Left ventricle myocardium superior (tissue), 1 donor: ENCODE measurements around the gene STYXL2. TPM values are rescaled to one million over a fixed set of nuclear protein-coding genes. Genes with fewer than 3 reads are reported as not detected.

Experiments
- ATAC-seq: fragments of 200-7000 bp; cut with Tn5 transposase; one replicate; pipeline ENCODE4 v1.9.1; 2020; ENCODE audit warnings: mild to moderate bottlenecking, moderate library complexity
- DNase-seq: peaks from one replicate; pipeline ENCODE4 v3.0.0-alpha.2; 2020
- intact Hi-C: fragments of 100-400 bp; cut with micrococcal nuclease; formaldehyde crosslinking; loops from one replicate; pipeline ENCODE4 v1.11.0; 2022
- total RNA-seq: library from RNA; stranded (reverse); fragmentation: NEBNext Ultra II Directional; extraction: Animal tissue kit (Norgen Biotek cat#: 25700); gene quantifications from one replicate; pipeline ENCODE4 v1.2.1, GENCODE V29; 2021
- donor health status: DM: no; HTN: yes; CAD: no; lungs with severe emphysema.

Gene STYXL2
- total RNA-seq, 1 donor from 2014 or later, result 121 TPM

DNA sequence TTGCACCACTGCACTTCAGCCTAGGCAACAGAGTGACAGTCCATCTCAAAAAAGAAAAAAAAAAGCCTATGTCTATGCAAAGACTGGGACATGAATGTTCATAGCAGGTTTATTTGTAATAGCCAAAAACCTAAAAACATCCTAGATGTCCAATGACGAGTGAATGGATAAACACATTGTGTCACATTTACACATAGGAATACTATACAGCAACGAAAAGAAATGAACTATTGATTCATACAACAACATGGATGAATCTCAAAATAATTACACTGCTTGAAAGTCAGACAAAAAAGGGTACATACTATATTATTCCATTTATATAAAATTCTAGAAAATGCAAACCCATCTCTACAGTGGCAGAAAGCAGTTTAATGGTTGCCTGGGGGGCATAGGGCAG lies 7.9 kb downstream of the STYXL2 start:
- ATAC-seq, result no peak
- no peak for DNase-seq
- intact Hi-C loops, result loop anchor here (10.0 kb wide), 1 partner anchor 113 kb away; no protein-coding TSS in a partner anchor

DNA sequence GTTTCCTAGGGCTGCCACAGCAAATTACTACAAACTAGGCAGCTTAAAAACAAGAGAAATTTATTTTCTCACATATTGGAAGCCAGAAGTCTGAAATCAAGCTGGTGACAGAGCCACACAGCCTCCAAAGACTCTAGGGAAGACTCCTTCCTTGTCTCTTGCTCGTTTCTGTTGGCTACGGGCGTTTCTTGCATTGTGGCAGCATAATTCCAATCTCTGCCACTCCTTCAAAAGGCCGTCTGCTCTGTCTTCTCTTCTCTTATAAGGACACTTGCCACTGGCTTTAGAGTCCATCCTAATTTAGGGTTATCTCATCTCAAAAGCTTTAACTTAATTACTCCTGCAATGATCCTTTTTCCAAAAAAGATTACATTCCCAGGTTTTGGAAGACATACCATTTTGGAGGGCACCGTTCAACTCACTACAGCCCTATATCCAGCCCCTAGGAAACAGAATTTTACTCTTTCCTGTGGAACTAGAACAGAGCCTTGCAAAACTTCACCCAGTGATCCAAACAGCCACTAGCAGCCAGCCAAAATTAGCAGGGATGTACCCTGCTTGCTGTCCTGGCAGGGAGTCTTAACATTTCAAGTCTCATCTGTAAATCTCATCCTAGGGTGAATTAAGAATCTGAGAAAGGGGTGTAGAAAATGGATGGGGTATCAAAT lies 9.2 kb downstream of the STYXL2 start:
- ATAC-seq (no peak), DNase-seq (no peak)
- intact Hi-C loops, result loop anchor here (10.0 kb wide), 1 partner anchor 112 kb away; no protein-coding TSS in a partner anchor

DNA sequence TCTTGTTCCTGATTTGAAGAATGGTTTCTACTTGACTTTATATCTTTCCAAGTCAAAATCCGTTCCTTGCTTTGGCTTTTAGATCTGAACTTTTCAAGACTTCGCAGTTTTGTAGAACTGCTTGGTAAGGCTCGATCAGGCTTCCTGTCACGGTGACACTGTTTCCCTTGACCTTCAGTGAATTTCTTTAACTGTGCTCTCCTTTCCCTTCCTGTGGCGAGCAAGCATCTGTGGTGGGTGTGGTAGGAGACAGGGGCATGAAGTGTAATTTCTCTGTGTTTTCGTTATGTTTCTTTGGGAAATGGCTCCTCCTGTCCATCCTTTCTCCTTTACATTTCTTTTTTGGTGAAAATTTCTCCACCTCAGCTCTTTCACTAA lies 10.4 kb downstream of the STYXL2 start:
- DNase-seq (no peak), ATAC-seq (no peak)
- intact Hi-C loops, result loop anchor here (10.0 kb wide), 1 partner anchor 111 kb away; no protein-coding TSS in a partner anchor

DNA sequence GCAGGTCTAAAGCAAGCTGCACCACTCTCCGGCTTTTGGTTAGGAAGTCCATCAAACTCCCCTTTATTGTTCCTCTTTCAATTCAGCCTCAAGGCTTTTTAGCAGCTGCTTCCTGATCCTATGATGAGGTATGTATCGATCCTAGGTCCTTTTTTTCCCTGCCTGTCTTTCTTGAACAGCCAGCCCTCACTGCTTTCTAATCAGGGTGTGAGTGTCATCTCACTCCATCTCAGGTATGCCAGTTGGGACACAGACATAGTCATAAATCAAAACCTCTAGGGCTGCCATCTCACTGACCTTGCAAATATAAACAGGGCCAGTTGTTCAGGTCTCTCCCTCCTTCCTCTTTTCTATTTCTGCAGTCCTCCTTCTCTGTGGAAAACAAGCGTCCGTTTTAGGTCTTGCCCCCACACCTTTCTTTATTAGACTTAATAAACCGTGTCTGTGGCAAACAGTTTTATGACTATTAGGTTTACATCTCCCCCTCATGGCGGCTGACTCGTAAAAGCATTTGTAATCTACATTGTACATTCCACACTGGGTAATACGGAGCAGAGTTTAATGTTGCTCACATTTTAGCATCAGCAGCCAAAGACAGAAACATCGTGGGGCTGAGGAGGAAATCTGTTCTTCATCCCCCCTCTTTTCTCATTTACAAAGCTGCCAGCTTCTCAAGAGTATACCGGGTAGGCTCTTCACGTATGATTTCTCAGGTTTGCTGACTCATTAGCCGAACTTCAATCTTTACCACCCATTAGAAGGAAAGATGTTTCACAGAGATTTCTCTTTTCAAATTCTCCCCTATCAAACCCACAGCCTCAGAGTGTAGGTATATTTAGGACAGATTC lies 11.6 kb downstream of the STYXL2 start:
- ATAC-seq (peak; percentile 9), DNase-seq (no peak)
- intact Hi-C loops, result loop anchor here (10.0 kb wide), 1 partner anchor 109 kb away; no protein-coding TSS in a partner anchor

DNA sequence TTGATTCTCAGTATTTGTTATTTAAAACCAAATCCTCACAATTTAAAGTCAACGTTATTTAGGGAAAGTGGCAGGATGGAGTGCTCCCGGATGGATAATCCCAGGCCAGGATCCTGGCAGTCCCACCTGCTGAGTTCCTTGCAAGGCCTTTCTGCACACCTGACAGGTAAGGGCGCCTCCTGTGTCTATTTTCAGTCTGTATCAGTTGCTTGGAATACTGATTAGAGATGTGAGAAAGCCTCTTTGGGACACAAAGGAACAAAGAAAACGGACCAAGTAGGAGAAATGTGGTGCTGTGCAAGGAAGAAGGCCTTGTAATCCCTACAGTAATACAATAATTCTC lies 12.2 kb downstream of the STYXL2 start:
- intact Hi-C loops, result loop anchor here (10.0 kb wide), 1 partner anchor 109 kb away; no protein-coding TSS in a partner anchor
- ATAC-seq (no peak), DNase-seq (no peak)

DNA sequence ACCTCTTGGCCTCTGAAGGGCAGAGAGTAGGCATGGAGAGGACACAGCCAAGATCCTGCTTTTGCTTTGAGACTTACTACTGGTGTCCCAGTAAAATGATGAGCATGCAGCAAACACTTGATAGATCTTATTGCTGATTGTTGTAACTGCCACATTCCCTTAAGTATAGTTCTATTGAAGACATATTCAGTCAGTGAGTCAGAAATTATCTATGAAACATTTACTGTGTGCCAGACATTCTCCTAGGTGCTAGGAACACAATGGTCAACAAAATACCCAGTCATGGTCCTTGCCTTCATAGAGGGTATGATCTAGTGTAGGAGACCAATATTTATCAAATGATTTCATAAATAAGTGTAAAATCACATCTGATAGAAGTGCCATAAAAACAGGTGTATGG lies 13.6 kb downstream of the STYXL2 start:
- intact Hi-C loops, result loop anchor here (10.0 kb wide), 1 partner anchor 107 kb away; no protein-coding TSS in a partner anchor
- DNase-seq, result no peak
- ATAC-seq, result peak; percentile 63

DNA sequence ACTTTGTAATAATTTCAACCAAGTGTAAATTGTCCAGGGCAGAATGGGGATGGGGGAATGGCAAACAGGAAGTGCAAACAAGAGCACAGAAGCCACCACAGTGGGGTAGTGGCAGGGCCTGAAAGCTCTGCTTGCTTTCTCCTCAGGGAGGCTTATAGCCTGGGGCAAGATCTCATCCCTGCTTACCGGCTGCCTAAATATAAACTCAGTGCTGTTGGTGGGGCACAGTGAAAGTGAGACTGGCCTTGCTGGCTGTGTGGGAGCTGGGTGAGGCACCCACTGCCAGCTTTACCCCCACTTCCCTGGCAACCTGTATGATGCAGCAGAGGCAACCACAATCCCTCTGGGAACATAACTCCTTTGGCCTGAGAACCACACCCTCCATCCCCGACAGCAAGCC lies 15.2 kb downstream of the STYXL2 start:
- DNase-seq (no peak), ATAC-seq (peak; percentile 39)
- intact Hi-C loops, result loop anchor here (10.0 kb wide), 1 partner anchor 106 kb away; no protein-coding TSS in a partner anchor

DNA sequence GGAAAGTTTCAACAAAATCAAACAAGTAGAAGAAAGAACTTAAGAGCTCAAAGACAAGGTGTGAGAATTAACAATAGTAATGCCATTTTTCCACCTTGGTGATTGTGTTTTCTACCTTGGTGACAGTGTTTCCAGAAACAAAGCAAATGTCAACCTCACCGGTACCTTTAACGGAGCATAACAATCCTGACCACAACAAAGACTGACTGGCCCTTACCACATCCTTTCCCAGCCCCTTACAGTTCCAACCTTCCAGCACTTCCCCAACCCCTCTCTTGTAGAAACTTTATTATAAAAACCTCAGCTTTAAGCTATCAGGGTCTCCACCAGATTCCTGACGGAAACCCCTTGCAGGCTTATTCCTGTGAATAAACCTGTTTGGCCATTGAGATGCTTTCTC lies 16.7 kb downstream of the STYXL2 start:
- DNase-seq, result no peak
- no peak for ATAC-seq
- intact Hi-C loops, result no loop called here

DNA sequence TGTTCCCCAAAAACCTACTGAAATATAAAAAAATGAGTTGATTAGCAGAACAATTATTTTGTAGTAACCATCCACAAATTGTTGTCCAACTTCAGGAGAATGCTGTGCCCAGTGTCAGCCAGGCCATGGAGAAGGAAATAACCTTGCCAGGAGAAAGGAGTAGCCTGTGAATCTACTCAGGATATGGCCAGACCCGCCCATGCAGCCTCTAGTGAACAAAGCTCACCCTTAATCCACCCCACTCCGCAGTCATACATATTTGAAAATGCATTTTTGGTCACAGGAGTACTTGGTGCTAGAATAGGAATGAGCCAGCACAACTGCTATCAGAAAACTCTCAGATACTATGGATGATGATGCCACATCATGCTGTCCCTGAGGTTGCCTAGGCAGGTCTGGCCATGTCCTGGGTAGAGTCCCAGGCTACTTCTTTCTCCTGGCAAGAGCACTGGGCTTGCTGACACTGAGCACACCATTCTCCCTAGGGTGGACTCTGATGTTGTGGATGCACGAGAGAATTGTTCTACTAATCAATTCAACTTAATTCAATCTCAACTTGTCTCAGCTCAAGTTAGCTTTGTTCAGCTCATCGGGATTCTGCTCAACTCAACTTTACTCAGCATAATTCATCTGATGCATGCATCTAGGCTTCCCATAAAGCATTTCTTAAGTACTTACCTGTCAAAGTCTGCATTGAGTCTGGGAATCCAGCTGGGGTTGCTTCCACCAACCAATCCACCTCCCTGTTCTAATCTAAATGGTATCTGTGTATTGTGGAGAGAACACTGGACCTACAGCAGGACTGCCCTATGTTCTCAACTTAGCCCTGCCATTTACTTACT lies 18.2 kb downstream of the STYXL2 start:
- no peak for DNase-seq
- ATAC-seq, result peak; percentile 52
- intact Hi-C loops, result no loop called here

DNA sequence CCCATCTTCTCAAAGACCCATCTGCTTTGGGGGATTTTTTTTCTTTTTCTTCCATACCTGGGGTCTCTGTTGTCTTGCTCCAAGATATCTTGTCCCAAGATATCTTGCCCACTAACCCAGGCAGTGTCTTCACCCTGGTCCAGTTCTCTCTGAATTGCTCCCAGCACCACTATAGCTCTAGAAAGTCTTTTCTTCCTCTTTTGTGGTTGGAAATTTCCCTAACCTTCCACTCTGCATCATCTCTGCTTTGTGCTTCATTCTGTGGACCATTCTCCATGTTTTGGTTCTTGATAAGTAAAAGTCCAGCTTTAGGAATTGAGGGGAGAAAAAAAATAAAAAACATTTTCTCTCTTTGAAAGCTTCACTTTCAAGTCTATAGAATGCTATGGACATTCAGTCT lies 20.9 kb downstream of the STYXL2 start:
- ATAC-seq (no peak), DNase-seq (no peak)
- intact Hi-C loops, result no loop called here

DNA sequence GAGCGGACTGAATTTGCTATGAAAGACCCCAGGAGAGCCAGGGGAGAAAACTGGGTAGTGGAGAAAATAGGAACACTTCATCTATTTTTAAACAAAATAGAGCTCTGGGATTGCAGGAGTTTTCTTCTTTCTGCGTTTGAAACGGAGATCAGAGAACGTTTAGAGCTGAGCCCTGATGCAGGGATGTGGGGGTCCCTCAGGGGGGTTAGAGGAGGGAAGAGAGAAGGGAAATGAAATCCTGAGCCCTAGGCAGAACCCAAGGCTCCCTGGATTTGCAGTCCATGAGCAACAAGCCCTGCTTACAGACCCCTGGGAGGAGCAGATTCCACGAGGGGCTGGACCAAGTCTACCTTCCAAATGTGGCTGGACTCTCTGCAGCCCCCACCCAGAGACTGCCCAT lies 21.8 kb downstream of the STYXL2 start:
- DNase-seq, result no peak
- no peak for ATAC-seq
- intact Hi-C loops, result no loop called here

DNA sequence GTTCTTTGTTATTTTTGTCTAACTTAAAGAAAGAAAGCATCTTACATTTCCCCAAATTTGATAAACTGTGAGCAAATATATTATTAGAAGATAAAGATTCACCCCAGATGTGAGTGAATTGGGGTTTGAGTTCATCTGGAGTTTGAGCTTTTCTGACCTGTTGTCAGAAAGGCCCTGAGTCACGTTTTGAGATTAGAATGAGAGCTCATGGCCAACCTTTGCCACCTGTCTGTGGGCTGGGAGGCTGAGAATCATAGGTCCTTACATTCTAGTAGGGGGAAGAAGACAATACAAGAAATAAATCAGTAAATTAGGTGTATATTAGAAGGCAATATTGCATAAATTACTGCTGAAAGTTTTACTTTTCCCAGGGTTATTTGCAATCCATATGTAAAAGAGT lies 22.3 kb downstream of the STYXL2 start:
- DNase-seq (no peak), ATAC-seq (no peak)
- intact Hi-C loops, result no loop called here

DNA sequence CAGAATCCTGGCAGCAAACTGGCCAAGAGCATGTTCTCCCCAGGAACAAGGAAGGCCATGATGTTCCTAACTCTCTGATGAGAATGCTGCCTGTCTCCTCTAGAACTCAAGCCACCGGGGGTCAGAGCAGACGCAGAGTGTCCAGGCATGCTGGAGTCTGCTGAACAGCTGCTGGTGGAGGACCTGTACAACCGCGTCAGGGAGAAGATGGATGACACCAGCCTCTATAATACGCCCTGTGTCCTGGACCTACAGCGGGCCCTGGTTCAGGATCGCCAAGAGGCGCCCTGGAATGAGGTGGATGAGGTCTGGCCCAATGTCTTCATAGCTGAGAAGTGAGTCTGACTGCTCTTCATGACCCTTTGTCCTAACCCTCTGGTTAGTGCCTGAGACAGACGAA lies 23.4 kb downstream of the STYXL2 start:
- ATAC-seq, result peak; percentile 23
- intact Hi-C loops, result no loop called here

DNA sequence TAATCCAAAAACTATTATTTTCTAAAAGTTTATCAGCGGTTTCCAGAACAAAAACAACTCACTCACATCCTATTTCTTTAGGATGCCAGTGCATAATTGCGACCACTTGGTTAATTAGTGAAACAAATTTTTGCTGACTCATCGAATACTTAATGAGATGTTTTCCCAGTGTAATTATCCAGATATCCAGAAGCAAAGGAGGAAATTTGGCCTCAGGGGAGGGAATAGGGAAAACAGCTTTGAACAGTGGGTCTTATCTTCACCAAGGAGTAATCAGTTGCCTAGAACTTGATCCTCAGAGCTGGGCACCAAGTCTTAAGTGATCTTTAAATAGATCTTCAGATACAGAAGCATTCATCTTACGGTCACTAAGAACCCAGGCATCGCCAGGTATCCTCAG lies 24.3 kb downstream of the STYXL2 start:
- intact Hi-C loops, result no loop called here
- DNase-seq (no peak), ATAC-seq (no peak)

More for the DNA sequence above, 23.4 kb downstream of the STYXL2 start:
- no peak for DNase-seq

DNA sequence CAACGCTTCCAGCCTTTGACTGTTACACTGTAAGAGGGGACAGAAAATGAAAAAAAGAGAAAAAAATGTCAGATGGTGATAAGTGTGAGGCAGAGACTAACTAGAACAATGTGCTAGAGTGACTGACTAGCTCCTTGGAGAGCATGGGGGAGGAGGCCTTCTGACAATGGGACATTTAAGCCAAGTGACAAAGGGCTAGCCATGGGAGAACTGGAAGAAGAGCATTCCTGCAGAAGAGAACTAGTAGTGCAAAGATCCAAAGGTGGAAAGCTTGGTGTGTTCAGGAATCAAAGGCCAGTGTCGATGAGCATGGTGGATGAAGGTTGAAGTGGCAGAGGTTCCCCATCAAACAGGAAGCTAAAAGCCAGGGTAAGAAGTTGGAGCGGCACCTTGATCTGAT lies 25.8 kb downstream of the STYXL2 start:
- ATAC-seq, result no peak
- no peak for DNase-seq
- intact Hi-C loops, result no loop called here

DNA sequence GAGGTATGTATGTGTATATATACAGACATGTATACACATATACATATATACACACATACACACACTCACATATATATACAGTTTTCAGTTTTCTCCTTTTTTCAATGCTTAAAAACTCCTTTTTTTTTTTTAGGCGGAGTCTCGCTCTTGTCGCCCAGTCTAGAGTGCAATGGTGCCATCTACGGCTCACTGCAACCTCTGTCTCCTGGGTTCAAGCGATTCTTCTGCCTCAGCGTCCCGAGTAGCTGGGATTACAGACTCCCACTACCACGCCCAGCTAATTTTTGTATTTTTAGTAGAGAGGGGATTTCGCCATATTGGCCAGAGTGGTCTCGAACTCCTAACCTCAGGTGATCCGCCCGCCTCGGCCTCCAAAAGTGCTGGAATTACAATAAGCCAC lies 27.0 kb downstream of the STYXL2 start:
- ATAC-seq (no peak), DNase-seq (no peak)
- intact Hi-C loops, result no loop called here

DNA sequence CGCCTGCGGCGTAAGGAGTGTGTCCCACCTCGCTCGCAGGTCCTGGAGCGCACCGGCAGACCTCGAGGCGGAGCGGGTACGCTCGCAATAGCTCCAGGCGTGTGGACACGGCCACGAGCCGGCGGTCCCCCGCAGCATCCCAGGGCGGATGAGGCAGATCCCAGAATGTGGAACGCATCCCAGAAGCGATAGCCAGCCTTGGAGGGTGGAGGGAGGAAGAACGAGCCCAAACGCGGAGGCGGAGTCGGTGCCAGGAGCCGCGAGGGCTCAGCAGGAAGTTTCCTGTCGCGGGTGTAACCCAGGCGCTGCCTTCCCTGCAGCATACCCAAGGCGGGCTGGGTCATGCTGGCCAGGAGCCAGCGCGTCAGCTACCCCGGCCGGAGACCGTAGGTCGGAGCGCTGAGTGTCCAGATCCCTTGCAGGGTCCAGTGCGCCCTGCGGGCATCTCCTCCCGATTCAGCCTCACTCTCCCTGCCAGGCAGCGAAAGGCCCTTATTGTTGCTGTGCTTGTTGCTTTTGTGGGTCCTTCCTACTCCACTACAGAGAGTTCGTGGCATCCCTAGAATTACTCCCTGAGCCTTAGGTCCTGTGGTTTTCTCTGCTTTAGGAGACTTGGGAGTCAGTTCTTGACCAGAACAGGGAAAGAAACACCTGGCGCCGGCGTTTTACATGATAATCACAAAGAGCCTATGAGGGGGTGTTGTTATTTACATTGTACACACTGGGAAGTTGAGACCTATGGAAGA lies 27.7 kb downstream of the STYXL2 start:
- ATAC-seq, result peak; percentile 29
- intact Hi-C loops, result no loop called here
- peak; percentile 55 for DNase-seq

DNA sequence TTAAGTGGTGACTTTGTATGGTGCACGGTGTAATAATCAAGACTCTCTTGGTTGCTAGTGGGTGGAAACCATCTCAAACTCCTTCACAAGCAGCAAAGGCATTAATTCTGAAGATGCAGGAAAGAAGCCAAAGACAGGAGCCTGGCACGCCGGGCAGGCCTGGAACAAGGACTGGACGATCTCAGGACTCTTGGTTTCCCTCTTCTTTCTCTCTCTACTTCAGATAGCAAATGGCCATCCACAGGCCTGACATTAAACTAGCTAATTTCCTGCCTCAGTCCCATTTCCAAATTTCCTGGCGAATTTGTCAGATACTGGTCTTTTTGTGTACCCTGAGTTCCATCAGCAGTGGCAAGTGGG lies 28.2 kb downstream of the STYXL2 start:
- intact Hi-C loops, result no loop called here
- no peak for DNase-seq
- ATAC-seq, result no peak

DNA sequence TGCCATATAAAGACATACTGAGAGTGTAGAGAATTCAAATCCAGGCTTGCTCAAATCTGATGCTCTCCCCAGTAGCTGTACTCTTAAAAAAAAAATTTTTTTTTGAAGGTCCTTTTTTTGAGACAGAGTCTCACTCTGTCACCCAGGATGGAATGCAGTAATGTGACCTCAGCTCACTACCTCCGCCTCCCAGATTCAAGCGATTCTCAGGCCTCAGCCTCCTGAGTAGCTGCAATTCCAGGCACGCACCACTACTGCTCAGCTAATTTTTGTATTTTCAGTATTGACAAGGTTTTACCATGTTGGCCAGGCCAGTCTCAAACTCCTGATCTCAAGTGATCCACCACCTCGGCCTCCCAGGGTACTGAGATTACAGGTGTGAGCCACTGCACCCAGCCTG lies 28.7 kb downstream of the STYXL2 start:
- no peak for ATAC-seq
- intact Hi-C loops, result no loop called here

More for the DNA sequence above, 28.7 kb downstream of the STYXL2 start:
- no peak for DNase-seq
